ENCODE results near the gene PAM16.
"Not testable (repeated sequence)": the region's sequence is repeated elsewhere in the genome, so short reads cannot be mapped to it uniquely, and the experiment has no call there.

The PAM16 gene

GRCh38 chr16:4336701-4337539, 14.2 kb downstream of the PAM16 start:
- DNase-seq (ENCODE audit: low spot score) (no peak), FAIRE-seq (no peak)

- DNase-seq (ENCODE audit: low spot score) (no peak), FAIRE-seq (peak; percentile 56)
Observed at GRCh38 chr16:4334724-4335495, 16.2 kb downstream of the PAM16 start.

GRCh38 chr16:4333714-4334113, 17.4 kb downstream of the PAM16 start:
- not testable (repeated sequence) for FAIRE-seq; DNase-seq (ENCODE audit: low spot score)

GRCh38 chr16:4333308-4333638, 17.8 kb downstream of the PAM16 start:
- DNase-seq (ENCODE audit: low spot score) (no peak), FAIRE-seq (no peak)

- DNase-seq (ENCODE audit: low spot score) (no peak), FAIRE-seq (no peak)
Observed at GRCh38 chr16:4332623-4333307, 18.4 kb downstream of the PAM16 start.

GRCh38 chr16:4332083-4332482, 19.0 kb downstream of the PAM16 start:
- FAIRE-seq = no peak

GRCh38 chr16:4330277-4330874, 20.7 kb downstream of the PAM16 start:
- DNase-seq (ENCODE audit: low spot score) = peak; percentile 79
- no peak for FAIRE-seq

More at GRCh38 chr16:4332083-4332482, 19.0 kb downstream of the PAM16 start:
- DNase-seq (ENCODE audit: low spot score) = no peak

- DNase-seq (ENCODE audit: low spot score) (no peak), FAIRE-seq (no peak)
Observed at GRCh38 chr16:4328782-4329775, 22.0 kb downstream of the PAM16 start.

- FAIRE-seq (no peak), DNase-seq (ENCODE audit: low spot score) (no peak)
Observed at GRCh38 chr16:4328046-4328781, 22.9 kb downstream of the PAM16 start.

GRCh38 chr16:4327386-4328045, 23.6 kb downstream of the PAM16 start:
- DNase-seq (ENCODE audit: low spot score) = no peak
- FAIRE-seq = no peak

- no peak for DNase-seq (ENCODE audit: low spot score)
Observed at GRCh38 chr16:4325253-4325758, 25.8 kb downstream of the PAM16 start.

GRCh38 chr16:4324492-4325252, 26.4 kb downstream of the PAM16 start:
- DNase-seq (ENCODE audit: low spot score) = no peak
- peak; percentile 9 for FAIRE-seq

More at GRCh38 chr16:4325253-4325758, 25.8 kb downstream of the PAM16 start:
- no peak for FAIRE-seq

- no peak for FAIRE-seq
- DNase-seq (ENCODE audit: low spot score) = peak; percentile 66
Observed at GRCh38 chr16:4323845-4324488, 27.2 kb downstream of the PAM16 start.

- FAIRE-seq = no peak
- DNase-seq (ENCODE audit: low spot score) = peak; percentile 68
Observed at GRCh38 chr16:4323071-4323844, 27.9 kb downstream of the PAM16 start.

GRCh38 chr16:4322121-4323052, 28.7 kb downstream of the PAM16 start:
- DNase-seq (ENCODE audit: low spot score) (no peak), FAIRE-seq (no peak)

Measured in urothelium cell line (cell line).